ENCODE results near the gene SPTB. TPM values are rescaled to one million over a fixed set of nuclear protein-coding genes. Genes with fewer than 3 reads are reported as not detected.

Gene SPTB
- polyA plus RNA-seq, 1 donor from 2014 or later, result 0.06 TPM

DNA sequence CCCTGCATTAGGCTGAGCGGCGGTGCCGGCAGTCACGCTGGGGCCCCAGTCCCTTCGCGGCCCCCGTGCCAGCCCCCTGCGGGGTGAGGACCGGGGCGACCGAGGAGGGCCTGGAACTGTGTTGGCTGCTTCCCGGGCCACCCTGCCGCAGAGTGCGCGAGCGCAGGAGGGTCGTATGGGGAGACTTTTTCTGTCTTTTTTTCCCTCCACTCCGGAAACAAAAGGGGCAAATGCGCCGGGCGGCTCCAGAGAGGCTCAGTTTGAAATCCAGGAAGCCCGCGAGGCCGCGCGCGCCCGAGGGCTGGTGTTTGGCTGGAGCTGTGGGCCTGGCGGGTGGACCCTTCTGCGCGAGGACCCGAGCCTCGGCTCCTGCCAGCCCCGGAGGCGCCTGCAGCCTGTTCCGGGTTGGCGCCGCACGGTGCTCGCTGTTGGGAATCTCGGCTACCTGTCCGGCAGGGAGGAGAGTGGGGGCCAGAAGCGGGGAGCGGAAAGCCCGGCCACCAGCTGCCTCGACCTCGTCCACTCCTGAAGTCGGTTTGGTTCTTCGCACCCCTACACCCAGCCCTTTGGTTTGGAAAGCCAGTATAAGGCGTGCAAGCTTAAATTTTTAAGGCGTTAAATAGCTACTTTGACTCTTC, 174.8 kb downstream of the SPTB start:
- Mint-ChIP-seq H3K27ac (peak overlapping the region in 1 of 3 donors; percentile 62), H3K27me3 (peaks cover 53% of the 10 kb centered on the region), H3K4me1 (peaks cover 19 to 39% (median 30%) of the 10 kb centered on the region in 3 donors), H3K9me3 (no peaks in the 10 kb centered on the region), H3K36me3 (no peaks in the 10 kb centered on the region), H3K4me3 (peak overlapping the region; percentile 28 to 87 (median 63))

DNA sequence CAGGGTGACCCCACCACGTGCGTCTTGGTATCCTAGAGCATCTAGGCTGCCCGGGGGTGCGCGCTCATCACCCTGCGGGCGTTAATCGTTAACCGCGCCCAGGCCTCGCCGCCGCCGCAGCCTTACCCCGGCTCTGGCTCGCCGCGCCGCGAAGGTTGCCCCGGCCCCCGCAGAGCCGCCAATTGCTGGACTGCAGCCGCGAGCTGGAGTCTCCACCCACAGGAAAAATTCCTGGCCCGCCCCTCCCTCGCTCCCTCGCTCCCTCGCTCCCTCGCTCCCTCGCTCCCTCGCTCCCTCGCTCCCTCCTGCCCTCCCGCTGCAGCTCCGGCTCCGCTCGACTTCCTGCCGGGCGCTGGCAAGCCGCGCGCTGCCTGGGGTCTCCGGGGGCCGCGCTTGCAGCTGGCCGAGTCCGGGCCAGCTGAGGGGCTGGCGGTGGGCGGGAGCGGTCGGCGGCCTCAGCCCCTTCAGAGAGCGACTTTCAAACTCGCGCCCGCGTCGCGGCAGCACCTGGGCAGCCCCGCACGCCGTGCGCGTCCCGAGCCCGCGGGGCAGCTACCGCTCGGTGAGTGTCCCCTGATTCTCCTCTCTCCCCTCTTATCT, 175.5 kb downstream of the SPTB start, which contains the start of gene PLEKHG3:
Gene PLEKHG3 (plus strand): TSS at position 282 of the 600 bp plus-strand sequence. CDS start 23,208 bp downstream, outside the sequence.
- Mint-ChIP-seq H3K9me3 (no peaks in the 10 kb centered on the region), H3K27me3 (peaks cover 50% of the 10 kb centered on the region), H3K36me3 (no peaks in the 10 kb centered on the region), H3K27ac (peak within 1 kb of the TSS in 1 of 3 donors; percentile 75), H3K4me1 (peaks cover 14 to 37% (median 28%) of the 10 kb centered on the region in 3 donors), H3K4me3 (peak within 1 kb of the TSS; percentile 51 to 91 (median 76))

DNA sequence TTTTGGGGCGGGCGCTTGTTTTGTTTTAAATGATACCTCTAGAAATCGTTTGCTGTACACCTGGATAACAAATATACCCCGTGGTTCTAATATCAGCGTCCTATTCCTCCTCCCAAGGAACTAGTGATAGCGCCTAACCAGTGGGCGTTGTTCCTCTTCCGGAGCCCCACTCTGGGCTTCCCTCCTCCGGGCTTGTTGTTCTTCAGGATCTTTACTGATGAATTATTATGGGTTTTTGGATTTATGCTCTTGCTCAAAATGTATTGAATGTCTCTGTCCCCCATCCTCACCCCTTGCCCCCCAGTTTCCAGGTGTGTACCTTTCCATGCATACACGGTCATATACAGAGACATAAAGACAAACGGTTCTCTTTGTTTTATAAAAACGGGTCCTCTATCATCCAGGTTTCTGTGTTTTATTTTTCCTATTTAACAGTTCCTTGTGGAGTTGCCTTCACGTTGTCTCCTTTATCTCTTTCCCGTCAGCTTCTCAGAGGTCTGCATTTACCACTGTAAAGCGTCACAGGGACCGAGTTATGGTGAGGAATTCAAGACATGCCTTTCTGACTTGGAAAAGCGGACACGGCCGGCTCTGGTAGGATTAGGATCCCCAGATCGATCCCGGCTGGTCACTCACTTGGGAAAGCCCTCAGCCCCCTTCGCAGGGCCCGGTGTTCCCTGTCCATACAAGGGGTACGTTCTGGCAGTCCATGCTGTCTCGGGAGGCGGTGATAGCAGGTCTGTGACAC, 176.1 kb downstream of the SPTB start:
- peaks cover 10 to 36% (median 28%) of the 10 kb centered on the region in 3 donors for H3K4me1 Mint-ChIP-seq
- no peaks in the 10 kb centered on the region for H3K9me3 Mint-ChIP-seq
- peak overlapping the region in 1 of 3 donors; percentile 75 for H3K27ac Mint-ChIP-seq
- no peaks in the 10 kb centered on the region for H3K36me3 Mint-ChIP-seq
- H3K4me3 Mint-ChIP-seq, result peak overlapping the region; percentile 51 to 91 (median 76)
- H3K27me3 Mint-ChIP-seq, result peaks cover 50% of the 10 kb centered on the region

DNA sequence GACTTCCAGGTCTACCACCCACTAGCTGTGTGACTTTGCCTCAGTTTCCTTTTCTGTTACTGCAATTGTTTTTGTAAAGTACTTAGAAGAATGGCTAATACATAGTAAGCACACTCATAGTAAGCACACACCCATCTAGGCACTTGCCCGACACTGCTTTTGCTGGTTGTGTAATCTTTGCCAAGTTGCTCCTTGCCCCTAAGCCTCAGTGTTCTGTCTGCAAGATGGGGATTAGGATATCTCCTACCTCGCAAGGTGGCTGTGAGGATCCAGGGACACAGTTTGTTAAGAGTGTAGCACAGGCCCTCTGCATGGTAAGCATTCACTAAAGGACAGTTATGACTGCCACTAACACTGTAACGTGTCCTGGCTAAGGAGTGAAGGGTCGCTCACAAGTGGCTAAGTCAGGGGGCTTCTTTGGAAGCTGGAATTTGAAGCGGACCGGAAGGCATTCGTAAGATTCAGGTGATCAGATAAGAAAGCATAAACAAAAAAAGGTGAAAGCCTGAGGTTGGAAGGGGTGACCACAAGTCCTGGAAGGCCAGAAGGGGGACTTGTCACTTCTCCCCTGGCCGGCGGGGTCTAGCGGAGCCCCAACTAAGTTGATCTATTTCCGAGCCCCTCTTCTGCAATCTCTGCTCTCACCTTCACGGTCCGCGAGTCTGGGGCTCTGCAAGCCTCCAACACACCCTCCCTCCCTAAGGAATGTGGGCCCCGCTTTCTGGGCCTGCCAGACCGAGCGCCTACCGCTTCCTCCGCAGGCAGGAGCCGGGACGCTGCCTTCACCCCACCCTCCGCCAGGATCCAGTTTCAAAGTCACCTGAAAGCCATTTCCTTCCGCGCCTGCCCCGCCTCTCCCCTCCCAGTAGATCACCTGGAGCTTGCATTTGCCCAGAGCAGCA, 177.0 kb downstream of the SPTB start:
- peaks cover 50% of the 10 kb centered on the region for H3K27me3 Mint-ChIP-seq
- peak overlapping the region; percentile 51 to 91 (median 76) for H3K4me3 Mint-ChIP-seq
- no peaks in the 10 kb centered on the region for H3K36me3 Mint-ChIP-seq
- H3K9me3 Mint-ChIP-seq, result no peaks in the 10 kb centered on the region
- peaks cover 8 to 32% (median 28%) of the 10 kb centered on the region in 3 donors for H3K4me1 Mint-ChIP-seq
- H3K27ac Mint-ChIP-seq, result peak overlapping the region in 2 of 3 donors; percentile 13 to 75

DNA sequence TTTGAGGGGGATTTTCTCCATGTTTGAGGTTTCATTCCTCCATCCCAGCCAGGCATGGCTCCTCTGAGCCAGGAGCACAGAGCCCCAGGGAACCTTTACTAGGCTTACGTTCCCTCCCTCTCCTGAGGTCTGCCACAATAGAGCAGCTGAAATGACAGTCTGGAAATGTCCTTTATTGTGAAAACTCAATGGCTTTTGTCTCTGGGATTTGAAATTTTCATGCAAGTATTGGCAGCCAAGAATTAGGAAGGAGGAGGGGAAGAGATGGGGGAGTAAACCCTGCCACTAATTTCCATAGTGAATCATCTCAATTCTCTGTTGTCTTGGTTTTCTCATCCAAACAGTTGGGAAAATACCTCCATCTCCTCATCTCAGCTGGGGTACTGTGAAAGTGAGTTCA, 178.0 kb downstream of the SPTB start:
- H3K36me3 Mint-ChIP-seq, result no peaks in the 10 kb centered on the region
- no peaks in the 10 kb centered on the region for H3K9me3 Mint-ChIP-seq
- H3K4me3 Mint-ChIP-seq, result no peak overlapping the region
- no peak overlapping the region for H3K27ac Mint-ChIP-seq
- H3K4me1 Mint-ChIP-seq, result peaks cover 8 to 26% (median 25%) of the 10 kb centered on the region in 3 donors
- H3K27me3 Mint-ChIP-seq, result peaks cover 47% of the 10 kb centered on the region

DNA sequence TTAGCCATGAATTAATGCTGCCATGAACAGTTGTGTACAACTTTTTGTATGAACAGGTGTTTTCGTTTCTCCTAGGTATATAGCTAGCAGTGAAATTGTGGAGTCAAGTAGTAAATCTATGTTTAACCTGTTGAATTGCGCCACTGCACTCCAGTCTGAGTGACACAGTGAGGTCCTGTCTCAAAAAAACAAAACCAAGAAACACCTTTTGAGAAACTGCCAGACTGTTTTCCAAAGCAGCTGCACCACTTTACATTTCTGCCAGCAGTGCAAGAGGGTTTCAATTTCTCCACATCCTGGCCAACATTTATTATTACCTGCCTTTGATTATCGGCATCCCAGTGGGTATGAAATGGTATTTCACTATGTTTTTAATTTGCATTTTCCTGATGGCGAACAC, 178.8 kb downstream of the SPTB start:
- H3K4me3 Mint-ChIP-seq, result no peak overlapping the region
- H3K36me3 Mint-ChIP-seq, result no peaks in the 10 kb centered on the region
- peaks cover 8 to 25% (median 24%) of the 10 kb centered on the region in 3 donors for H3K4me1 Mint-ChIP-seq
- H3K9me3 Mint-ChIP-seq, result no peaks in the 10 kb centered on the region
- no peak overlapping the region for H3K27ac Mint-ChIP-seq
- peaks cover 44% of the 10 kb centered on the region for H3K27me3 Mint-ChIP-seq

DNA sequence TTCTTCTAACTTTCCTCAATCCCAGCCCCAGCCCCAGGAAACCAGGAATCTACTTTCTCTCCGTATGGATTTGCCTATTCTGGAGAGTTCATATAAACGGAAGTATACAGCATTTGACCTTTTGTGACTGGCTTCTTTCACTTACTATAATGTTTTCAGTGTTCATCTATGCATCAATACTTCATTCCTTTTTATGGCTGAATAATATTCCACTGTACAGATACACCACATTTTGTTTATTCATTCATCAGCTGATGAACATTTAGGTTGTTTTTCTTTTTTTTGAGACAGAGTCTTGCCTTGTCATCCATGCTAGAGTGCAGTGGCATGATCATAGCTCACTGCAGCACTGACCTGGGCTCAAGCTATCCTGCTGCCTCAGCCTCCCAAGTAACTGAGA, 179.4 kb downstream of the SPTB start:
- no peaks in the 10 kb centered on the region for H3K36me3 Mint-ChIP-seq
- no peaks in the 10 kb centered on the region for H3K9me3 Mint-ChIP-seq
- H3K27me3 Mint-ChIP-seq, result peaks cover 38% of the 10 kb centered on the region
- no peak overlapping the region for H3K4me3 Mint-ChIP-seq
- H3K27ac Mint-ChIP-seq, result peak overlapping the region in 1 of 3 donors; percentile 77
- peaks cover 7 to 20% (median 18%) of the 10 kb centered on the region in 3 donors for H3K4me1 Mint-ChIP-seq

DNA sequence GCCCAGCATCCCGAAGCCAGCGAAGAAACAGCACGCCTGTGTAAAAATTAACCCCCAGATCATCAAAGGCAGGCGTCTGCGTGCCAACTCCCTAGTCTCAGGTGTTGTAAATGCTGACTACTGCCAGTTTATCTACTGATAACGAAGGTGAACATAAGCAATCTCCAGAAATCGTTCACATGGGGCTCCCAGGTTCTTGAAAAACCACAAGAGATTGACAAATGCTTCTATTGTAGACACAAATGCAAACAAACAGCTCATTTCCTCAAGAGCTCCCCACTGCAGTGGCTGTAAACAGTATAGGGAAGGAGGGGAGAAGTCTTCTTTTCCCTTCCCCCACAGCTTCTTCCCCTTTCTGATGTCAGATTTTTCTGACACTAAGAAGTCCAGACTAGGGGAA, 180.8 kb downstream of the SPTB start:
- Mint-ChIP-seq H3K4me1 (peaks cover 6 to 18% (median 18%) of the 10 kb centered on the region in 3 donors), H3K27me3 (peaks cover 34% of the 10 kb centered on the region), H3K27ac (no peak overlapping the region), H3K4me3 (no peak overlapping the region), H3K36me3 (no peaks in the 10 kb centered on the region), H3K9me3 (no peaks in the 10 kb centered on the region)

DNA sequence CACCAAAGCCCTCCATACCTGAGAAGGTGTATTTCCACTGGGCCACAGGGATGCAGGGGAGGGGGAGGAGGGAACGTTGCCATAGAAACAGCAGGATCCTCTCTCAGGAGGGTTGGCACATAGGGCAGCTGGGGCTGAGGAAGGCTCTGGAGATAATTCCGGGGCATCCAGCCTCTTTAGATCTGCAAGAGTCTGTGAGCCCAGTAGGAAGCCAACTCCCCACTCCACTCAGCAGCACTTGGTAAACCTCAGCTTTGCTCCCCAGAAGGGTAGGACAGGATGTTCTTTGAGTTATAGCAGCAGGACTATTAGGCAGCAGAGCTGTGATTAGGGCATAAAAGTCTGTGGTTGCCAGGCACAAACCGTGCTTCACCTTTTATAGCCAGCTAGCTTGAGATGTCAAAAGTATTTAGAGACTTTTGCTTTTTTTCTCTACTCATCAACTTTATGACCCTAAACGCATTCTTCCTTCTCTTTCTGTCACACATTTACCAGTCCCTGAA, 183.3 kb downstream of the SPTB start:
- Mint-ChIP-seq H3K27me3 (peaks cover 12% of the 10 kb centered on the region), H3K36me3 (no peaks in the 10 kb centered on the region), H3K27ac (no peak overlapping the region), H3K4me3 (peak overlapping the region in 1 of 4 donors; percentile 52), H3K9me3 (no peaks in the 10 kb centered on the region), H3K4me1 (peaks cover 2 to 7% (median 6%) of the 10 kb centered on the region in 3 donors)

Other genes with a start within 250 kb of the SPTB start
- gene PLEKHG3, start 175.5 kb downstream of the SPTB start, polyA plus RNA-seq, result 4.7 TPM
- gene CHURC1, start 34.5 kb upstream of the SPTB start, polyA plus RNA-seq, result 83.6 TPM
- not detected for gene GPX2, start 62.8 kb upstream of the SPTB start, polyA plus RNA-seq
- 0.58 TPM for gene RAB15, start 92.4 kb upstream of the SPTB start, polyA plus RNA-seq
- 4.8 TPM for gene FNTB, start 107.0 kb upstream of the SPTB start, polyA plus RNA-seq
- 131 TPM for gene MAX, start 222.6 kb upstream of the SPTB start, polyA plus RNA-seq